GM19467 (cell line): ENCODE results near the gene C3orf62.

Experiments
- ATAC-seq: cut with Tn5 transposase; IDR thresholded peaks from one replicate; pipeline ENCODE4 v1.9.1; 2021; ENCODE audit warnings: mild to moderate bottlenecking, moderate library complexity; ENCODE audit not compliant: unreplicated experiment

The C3orf62 gene

GRCh38 chr3:49219132-49219531 is 57.9 kb downstream of the C3orf62 start:
- ATAC-seq, result no peak
